ENCODE data around the gene CKS2. TPM values are rescaled to one million over a fixed set of nuclear protein-coding genes. Genes with fewer than 3 reads are reported as not detected.

CKS2 gene
- total RNA-seq, 4 donors from 2014 or later, result 3.5 to 7.2 (median 6.1) TPM

- H3K4me3 ChIP-seq, result no peak overlapping the region
- no peaks in the 10 kb centered on the region for H3K27me3 ChIP-seq
- WGBS, 2 donors, result 76 to 84% methylated on average over 7 of the region's 7 CpGs
- peaks cover 0 to 5% (median under 1%) of the 10 kb centered on the region in 4 donors for H3K4me1 ChIP-seq
- H3K9me3 ChIP-seq, result no peaks in the 10 kb centered on the region
- DNase-seq (ENCODE audit: low spot score in 2 of 2), result no peak
- no peak overlapping the region for H3K27ac ChIP-seq
- peaks cover 0 to 12% (median 0%) of the 10 kb centered on the region in 3 donors for H3K36me3 ChIP-seq
- no peak for TF ChIP-seq EP300 (IDR thresholded peaks at IDR 0.05)
- no peak for TF ChIP-seq CTCF (IDR thresholded peaks at IDR 0.05)
- TF ChIP-seq POLR2A (IDR thresholded peaks at IDR 0.05), result no peak
These were observed 6.8 kb upstream of the CKS2 start for GRCh38 chr9:89304020-89304833.

- no peak for DNase-seq (ENCODE audit: low spot score in 2 of 2)
- TF ChIP-seq POLR2A (IDR thresholded peaks at IDR 0.05) (no peak), CTCF (IDR thresholded peaks at IDR 0.05) (no peak), EP300 (IDR thresholded peaks at IDR 0.05) (no peak)
- Histone ChIP-seq H3K4me3 (no peak overlapping the region), H3K36me3 (peaks cover 0 to 12% (median 0%) of the 10 kb centered on the region in 3 donors), H3K9me3 (no peaks in the 10 kb centered on the region), H3K27me3 (no peaks in the 10 kb centered on the region), H3K27ac (no peak overlapping the region), H3K4me1 (peaks cover 0 to 11% (median 6%) of the 10 kb centered on the region in 4 donors)
- 84 to 88% methylated on average over 2 of the region's 2 CpGs for WGBS, 2 donors
These were observed 6.2 kb upstream of the CKS2 start for GRCh38 chr9:89304834-89305188.

GRCh38 chr9:89305868-89306267, 5.1 kb upstream of the CKS2 start:
- DNase-seq (ENCODE audit: low spot score in 2 of 2), result no peak
- Histone ChIP-seq H3K9me3 (no peaks in the 10 kb centered on the region), H3K4me1 (peaks cover 0 to 14% (median 9%) of the 10 kb centered on the region in 4 donors), H3K4me3 (no peak overlapping the region), H3K36me3 (peaks cover 0 to 12% (median 0%) of the 10 kb centered on the region in 3 donors), H3K27ac (no peak overlapping the region), H3K27me3 (no peaks in the 10 kb centered on the region)
- TF ChIP-seq CTCF (IDR thresholded peaks at IDR 0.05), result no peak
- TF ChIP-seq EP300 (IDR thresholded peaks at IDR 0.05), result no peak
- WGBS, 2 donors, result 75 to 76% methylated on average over 3 of the region's 3 CpGs

- Histone ChIP-seq H3K4me3 (no peak overlapping the region), H3K9me3 (no peaks in the 10 kb centered on the region), H3K36me3 (peaks cover 0 to 12% (median 0%) of the 10 kb centered on the region in 3 donors), H3K27ac (peak overlapping the region; percentile 99 to 100 (median 100)), H3K27me3 (no peaks in the 10 kb centered on the region), H3K4me1 (peaks cover 0 to 30% (median 21%) of the 10 kb centered on the region in 4 donors)
- no peak for DNase-seq (ENCODE audit: low spot score in 2 of 2)
- WGBS, 2 donors, result 75 to 76% methylated on average over 6 of the region's 6 CpGs
- no peak for TF ChIP-seq POLR2A (IDR thresholded peaks at IDR 0.05)
- TF ChIP-seq EP300 (IDR thresholded peaks at IDR 0.05), result no peak
- no peak for TF ChIP-seq CTCF (IDR thresholded peaks at IDR 0.05)
These were observed 1.8 kb upstream of the CKS2 start for GRCh38 chr9:89309166-89309565.
